ENCODE measurements around the gene STX10.

Gene STX10

DNA sequence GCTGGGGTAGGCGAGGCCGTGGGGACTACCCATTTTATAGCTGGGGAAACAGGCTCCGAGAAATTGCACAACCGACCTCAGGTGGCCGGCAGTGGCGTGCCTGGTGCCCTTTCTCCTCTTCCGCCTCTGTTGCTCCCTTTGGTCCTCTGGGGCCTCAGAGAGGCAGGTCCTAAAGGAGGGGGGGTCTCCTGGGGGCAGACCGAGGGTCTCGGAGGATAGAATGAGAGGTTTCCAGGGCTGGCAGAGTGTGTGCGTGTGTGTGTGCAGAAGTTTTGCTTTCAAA, 11.3 kb downstream of the STX10 start:
- DNase-seq: no peak

DNA sequence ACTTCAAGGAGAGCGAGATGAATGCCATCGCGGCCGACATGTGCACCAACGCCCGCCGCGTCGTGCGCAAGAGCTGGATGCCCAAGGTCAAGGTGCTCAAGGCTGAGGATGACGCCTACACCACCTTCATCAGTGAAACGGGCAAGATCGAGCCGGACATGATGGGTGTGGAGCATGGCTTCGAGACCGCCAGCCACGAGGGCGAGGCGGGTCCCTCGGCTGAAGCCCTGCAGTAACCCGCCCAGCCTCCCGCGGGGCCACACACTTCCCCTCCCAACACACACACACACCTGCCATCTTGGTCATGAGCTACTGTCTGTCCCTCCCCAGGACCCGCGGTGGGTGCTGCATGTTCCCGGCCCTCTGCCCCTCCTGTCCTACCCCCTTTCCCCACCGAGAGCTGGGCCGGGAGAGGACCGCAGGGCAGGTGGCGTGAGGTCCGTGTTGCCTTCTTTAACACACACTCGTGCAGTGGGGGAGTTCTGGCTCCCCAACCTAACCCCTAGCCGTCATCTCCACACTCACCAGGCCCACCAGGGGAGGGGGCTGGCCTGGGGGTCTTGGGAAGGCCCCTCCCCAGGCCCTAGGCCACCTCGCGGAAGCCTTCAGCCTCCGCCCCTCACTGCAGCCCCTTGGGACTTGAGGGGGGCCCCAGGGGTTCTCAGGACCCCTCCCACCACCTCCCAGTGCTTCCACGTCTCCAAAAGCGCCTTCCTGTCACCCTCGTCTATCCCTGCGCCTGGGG, 11.8 kb downstream of the STX10 start:
- no peak for DNase-seq

DNA sequence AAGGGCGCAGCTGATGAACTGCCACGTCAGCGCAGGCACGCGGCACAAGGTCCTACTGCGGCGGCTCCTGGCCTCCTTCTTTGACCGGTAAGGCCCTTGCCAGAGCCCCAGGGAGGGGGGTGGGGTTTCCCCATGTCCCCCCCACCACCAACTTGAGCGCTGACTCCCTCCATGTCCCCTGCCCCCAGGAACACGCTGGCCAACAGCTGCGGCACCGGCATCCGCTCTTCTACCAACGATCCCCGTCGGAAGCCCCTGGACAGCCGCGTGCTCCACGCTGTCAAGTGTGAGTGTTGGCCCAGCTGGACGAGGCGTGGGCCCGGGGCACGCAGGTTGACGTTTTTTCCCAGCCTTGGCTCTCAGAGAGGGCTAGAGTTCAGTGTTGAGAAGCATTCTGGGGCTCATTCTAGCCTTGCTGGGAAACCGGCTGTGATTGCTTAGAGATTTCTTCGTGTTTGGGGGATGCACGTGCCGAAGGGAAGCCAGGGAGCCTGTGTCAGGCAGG, 12.8 kb downstream of the STX10 start:
- DNase-seq: no peak

DNA sequence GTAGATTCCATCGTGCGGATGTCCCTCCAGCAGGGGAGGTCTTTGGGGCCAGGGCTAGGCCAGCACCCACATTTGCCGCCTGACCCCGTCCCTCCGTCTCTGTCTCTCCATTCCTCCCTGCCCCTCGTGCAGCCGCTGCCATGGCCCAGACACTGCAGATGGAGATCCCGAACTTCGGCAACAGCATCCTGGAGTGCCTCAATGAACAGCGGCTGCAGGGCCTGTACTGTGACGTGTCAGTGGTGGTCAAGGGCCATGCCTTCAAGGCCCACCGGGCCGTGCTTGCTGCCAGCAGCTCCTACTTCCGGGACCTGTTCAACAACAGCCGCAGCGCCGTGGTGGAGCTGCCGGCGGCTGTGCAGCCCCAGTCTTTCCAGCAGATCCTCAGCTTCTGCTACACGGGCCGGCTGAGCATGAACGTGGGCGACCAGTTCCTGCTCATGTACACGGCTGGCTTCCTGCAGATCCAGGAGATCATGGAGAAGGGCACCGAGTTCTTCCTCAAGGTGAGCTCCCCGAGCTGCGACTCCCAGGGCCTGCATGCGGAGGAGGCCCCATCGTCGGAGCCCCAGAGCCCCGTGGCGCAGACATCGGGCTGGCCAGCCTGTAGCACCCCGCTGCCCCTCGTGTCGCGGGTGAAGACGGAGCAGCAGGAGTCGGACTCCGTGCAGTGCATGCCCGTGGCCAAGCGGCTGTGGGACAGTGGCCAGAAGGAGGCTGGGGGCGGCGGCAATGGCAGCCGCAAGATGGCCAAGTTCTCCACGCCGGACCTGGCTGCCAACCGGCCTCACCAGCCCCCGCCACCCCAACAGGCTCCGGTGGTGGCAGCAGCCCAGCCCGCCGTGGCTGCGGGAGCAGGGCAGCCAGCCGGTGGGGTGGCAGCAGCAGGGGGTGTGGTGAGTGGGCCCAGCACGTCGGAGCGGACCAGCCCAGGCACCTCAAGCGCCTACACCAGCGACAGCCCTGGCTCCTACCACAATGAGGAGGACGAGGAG, 14.8 kb downstream of the STX10 start:
- no peak for DNase-seq

DNA sequence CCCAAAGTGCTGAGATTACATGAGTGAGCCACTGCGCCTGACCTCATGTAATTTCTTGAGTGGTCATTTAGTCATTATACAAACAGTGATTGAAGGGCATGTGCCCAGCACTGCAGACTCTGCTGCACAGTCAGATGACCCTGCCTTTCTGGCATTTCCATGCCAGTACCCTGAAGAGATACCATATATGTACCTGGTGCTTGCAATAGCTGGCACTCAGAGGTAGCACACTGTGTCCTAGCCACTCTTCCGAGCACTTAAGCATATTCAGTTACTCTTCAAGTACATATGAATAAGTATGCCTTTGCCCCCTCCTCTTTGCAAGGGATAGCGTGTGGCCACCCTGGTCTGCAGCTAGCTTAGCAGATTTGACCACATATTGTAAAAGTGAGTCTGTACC, 15.5 kb downstream of the STX10 start:
- DNase-seq: no peak

DNA sequence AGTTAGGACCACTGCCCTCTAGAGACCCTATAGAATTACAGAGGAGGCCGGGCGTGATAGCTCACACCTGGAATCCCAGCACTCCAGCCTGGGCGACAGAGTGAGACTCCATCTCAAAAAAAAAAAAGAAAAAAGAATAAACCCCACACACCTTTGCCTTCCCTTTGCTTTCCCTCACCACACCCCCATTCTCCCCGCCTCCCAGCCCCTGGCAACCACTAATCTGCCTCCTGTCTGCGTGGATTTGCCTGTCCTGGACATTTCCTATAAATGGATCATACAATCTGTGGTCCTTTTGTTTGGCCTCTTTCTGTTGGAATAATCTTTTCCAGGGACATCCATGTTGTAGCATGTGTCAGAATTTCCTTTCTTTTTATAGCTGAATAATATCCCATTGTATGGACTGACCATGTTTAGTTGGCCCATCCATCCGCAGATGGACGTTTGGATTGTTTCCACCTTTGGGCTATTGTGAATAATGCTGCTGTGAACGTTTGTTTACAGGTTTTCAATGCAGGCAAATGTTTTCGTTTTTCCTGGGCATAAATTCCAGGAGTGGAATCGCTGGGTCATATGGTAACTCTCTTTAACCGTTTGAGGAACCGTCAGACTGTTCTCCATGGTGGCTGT, 16.8 kb downstream of the STX10 start:
- no peak for DNase-seq

DNA sequence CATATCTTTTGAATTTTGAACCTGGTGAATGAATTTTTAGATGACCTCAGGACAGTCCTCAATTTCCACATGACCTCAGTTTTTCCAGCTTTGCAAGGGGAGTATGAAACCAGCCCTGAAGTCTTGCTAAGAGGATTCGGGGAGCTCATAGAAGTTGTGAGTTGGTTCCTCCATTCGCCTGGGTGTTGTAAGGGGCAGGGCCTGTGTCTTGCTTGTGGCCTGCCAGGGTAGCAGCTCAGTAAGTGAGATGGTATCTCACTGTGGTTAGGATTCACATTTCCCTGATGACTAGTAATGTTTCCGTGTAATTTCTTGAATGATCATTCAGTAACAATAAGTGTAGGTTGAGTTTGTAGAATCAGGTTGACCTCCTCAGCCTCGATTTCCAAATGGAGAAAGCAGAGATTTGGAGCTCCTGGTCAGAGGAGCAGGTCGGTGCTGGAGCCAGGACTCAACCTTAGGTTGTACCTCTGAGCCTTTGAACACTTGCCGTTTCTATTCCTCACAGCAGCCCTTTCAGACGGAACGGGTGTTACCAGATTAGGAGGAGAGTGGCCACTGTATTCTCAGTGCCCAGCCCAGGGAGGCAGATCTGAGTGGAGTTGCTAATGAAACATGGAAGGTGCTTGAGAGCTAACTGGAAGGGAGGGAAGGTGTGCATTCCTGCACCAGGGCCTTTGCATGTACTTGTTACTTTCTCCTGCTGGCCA, 17.5 kb downstream of the STX10 start:
- DNase-seq: no peak

DNA sequence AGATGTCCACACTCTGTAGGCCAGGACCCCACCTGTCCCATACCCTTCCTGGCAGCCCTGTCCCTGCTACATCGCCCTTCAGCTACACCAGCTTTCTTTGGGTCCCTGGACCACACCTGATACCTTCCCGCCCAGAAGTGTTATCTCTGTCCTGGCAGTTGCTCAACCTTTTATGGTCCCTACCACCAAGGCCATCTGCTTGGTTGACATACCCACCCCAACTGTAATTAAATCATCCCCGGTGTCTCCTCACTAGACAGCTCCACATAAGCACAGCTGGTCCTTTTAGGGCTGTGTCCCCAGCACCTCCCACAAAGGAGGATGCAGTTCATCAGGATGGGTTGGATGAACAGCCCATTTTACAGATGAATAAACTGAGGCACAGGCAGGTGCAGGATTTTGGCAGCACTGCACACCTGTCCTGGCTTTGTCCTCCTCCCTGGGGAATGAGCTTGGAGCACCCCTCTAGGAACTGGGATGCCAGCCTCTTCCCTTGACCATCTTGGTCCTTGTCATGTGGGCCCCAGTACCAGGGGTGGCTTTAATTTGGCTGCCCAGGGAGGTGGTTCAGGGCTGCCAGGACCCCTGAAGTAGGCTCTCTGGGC, 19.2 kb downstream of the STX10 start:
- no peak for DNase-seq

DNA sequence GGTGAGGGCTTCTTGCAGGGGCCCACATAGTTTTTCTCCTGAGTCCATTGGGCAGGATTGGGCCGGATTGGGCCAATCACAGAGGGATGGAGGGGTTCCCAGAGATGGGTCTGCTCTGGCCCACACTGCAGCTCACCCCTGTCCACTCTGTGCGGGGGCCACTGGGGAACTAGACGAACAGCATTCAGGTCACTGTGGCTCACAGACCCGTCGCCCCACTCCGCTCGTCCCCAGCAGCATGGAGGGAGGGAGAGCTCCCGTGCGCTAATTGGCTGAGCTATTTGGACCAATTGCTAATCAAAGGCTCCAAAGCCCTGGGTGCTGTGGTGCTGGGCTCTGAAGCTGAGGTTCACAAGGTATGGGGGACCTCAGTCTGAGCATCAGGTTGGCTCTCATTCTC, 20.8 kb downstream of the STX10 start:
- DNase-seq: no peak

DNA sequence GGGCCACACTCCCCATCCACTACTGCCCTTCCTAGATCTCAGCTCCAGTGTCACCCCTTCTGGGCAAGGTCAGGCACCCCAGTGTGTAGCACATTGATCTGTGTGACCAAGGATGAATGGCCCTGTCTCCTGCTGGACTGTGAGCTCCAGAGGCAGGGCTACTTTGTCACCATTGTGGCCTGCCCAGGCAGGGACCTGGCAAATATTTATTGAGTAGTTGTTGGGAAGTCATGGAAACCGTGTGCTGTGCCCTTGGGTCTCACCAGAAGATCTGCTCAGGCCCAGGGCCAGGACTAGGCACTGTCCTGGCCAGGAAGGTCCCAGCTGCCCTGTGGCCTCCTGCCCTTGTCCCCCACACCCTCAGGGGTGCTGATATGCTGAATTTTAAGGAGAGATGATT, 21.6 kb downstream of the STX10 start:
- no peak for DNase-seq

DNA sequence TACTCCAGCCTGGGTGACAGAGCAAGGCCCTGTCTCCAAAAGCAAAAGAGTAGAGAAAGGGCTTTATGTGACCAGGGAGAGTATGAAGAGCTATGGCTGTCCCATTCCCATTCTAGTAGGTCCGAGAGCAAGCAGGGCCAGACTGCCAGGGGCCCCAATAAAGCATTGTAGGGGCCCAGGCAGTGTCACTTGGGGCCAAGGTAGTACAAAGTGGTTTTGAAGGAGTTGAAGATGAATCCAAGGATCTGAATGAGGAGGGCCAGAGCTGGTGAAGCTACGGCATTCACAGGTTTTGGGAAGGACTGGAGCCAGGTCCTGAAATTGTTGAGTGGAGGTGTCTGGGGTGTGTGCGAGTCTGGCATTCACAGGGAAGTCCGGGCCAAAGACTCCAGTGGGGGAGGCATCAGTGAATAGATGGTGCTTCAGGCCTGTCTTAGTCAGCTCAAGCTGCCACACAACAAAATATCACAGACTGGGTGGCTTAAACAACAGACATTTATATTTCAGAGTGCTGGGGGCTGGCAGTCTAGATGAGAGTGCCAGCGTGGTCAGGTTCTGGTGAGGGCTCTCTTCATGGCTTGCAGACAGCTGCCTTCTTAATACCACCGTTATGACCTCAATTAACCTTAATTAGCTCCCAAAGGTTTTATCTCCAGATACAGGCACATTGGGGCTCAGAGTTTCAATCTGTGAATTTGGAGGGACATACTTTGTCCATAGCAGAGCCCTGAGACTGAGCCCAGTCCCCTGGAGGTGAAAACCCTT, 22.2 kb downstream of the STX10 start:
- DNase-seq: no peak

DNA sequence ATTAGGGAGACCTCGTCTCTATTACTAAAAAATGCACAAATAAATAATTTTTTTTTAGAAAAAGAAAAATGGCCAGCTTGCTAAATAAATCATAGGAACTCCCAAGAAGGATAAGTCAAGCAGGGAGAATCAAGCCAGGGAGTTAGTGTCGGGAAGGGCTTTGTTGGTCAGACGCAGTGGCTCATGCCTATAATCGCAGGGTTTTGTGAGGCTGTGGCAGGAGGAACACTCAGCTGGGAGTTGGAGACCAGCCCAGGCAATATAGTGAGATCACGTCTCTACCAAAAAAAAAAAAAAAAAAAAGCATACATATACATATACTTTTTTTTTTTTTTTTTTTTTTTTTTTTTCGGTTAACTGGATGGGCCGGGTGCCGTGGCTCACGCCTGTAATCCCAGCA, 23.1 kb downstream of the STX10 start:
- no peak for DNase-seq

DNA sequence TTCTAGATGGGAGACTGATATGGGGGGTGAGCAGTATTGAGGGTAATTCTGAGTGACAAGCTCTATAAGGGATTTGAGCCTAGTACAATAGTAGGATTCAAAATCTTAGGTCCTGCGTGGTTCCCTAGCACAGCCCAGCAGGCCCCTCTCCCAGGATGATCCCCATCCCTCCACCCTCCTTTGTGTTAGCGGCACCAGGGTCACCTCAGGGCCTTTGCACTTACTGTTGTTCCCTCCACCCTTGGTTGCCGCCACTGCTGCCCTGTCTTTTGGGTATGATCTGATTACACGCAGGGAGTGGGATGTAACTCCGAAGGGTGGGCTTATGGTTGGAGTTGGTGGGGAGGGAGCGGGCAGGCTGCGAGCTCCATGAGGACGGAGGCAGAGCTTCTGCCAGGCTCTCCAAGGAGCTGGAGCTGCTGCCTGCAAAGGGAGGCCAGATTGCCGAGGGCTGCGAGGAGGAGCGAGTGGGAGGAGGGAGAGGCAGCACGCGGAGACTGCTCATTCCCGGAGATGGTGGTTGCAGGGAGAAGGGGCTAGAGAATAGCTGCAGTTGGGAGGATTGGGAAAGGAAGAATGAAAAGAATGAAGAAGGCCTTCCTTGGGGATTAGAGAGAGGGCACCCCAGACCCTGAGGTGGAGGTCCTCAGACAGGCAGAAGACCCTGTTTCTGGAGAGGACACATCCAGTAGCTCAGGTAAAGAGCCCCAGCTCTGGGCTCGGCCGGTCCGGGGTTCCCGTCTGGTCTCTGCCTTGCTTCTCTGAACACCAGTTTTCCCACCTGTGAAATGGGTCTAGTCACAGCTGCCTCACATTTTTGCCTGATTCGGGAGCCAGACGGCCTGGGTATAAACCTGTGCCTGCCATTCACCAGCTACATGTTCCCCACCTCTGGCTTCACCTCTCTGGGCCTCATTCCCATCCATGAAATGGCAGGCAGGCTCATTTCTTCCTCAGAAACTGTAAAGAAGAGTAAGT, 26.9 kb downstream of the STX10 start:
- DNase-seq: no peak

DNA sequence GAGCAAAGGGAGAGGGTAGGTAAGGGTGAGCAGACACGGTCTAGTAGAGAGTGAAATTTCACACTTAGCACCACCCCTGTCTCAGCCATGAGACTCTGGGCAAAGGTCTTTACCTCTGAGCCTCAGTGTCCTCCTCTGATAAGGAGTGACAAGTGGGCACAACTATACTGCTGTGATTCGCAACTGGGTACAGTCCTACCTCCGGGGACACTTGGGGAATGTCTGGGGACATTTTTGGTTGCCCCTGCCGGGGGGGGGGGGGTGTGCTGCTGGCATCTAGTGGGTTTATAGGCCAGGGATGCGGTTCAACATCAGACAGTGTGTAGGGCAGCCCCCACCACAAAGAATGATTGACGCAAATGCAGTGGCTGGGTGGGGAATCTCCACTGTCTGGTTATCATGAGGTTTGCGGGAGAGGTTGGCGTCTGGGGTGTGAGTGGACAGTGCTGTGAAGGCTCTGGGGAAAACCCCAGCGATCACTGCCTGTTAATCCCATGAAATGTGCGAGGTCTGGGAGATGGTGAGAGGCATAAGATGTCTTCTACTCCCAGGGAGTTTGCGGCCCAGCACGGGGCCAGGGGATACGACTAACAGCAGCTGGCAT, 27.8 kb downstream of the STX10 start:
- no peak for DNase-seq

DNA sequence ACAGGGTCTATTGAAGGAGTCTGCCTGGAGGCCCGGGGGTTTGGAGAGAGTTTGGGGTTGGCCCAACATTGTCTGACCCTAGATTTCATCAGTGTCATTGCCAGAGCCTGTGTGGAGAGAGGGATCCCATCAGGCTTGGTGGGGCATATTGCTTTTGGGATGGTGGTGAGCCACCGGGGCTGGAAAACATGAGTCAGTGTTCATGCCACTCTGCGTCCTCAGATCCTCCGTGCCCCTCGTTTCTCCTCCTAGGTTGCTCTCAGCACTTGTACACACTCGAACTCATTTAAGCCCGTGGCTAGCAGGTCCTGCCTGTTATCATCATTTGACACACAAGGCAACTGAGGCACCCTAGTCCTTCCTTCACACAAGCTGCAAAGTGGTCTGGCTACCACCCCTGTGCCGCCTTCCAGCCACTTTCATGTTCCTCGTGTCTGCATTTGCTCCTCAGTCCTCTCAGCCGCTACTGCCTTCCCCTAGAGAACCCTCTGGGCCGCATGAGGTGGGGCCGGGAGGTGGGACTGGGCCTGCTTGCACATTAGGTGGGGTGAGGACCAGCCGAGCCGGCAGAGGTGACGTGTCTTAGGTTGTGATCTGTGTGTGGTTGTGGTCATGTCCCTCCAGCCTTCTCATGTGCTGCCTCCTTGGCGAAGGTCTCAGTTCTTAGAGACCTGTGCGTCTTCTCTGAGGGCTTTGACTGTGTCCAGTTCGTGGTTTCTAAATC, 28.5 kb downstream of the STX10 start:
- no peak for DNase-seq

DNA sequence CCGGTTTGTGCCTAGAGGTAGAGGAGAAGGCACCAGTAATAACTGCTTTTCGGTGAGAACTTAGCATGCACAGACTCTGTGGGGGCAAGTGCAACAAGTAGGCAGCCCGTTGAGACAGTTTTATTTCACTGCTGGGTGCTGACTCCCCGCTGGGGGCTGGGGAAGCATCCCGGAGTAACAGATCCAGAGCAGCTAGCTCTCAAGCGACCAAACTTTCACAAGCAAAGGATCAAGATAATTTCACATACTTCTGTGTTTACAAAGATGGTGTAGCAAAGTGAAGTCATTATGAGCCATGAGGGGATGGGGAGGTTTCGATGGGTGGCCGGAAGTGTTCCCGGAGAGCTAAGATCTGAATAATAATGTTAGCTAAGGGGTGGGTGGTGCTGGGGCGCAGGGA, 29.4 kb downstream of the STX10 start:
- no peak for DNase-seq

DNA sequence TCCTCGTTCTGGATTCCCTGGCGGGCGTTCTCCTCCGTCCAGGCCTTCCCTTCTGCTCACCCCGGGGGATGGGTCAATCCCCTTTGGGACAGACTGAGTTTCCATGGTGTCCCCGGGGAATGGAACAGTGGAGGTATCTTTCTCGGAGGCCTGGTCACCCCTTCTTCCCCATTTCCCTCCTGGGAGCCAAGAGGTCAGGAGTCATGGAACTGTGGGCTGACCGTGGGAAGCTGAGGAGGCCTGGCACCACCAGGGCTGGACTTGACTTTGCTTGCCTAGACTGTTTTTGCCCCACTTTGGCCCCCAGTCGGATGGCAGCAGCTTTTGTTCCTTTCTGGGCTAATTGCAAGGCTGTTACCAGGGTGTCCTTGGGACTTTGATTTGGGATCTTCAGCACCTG, 30.1 kb downstream of the STX10 start:
- DNase-seq: no peak

DNA sequence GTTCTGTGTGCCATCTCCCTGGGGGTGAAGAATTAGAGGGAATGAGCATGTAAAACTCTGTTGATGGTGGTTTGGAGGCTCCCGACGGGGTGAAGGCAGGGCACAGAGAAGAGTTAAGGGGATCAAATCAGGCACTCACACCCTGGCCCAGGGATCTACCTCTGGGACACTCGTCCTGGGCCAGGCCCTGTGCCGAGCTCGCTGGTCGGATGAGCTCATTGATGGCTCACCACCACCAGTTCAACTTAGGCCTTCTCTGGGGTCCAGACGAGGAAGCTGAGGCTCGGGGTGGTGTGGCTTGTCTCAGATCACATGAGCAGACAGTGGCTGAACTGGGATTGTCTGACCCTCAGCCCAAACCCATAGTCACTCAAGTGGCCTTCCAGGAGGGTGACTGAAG, 30.5 kb downstream of the STX10 start:
- DNase-seq: no peak

All from effector CD8-positive, alpha-beta T cell (primary cell).